ENCODE measurements around the gene LRP5. TPM values are rescaled to one million over a fixed set of nuclear protein-coding genes. Genes with fewer than 3 reads are reported as not detected.

LRP5 gene
- total RNA-seq, 1 experiment from 2014 or later: 48.8 TPM

DNA sequence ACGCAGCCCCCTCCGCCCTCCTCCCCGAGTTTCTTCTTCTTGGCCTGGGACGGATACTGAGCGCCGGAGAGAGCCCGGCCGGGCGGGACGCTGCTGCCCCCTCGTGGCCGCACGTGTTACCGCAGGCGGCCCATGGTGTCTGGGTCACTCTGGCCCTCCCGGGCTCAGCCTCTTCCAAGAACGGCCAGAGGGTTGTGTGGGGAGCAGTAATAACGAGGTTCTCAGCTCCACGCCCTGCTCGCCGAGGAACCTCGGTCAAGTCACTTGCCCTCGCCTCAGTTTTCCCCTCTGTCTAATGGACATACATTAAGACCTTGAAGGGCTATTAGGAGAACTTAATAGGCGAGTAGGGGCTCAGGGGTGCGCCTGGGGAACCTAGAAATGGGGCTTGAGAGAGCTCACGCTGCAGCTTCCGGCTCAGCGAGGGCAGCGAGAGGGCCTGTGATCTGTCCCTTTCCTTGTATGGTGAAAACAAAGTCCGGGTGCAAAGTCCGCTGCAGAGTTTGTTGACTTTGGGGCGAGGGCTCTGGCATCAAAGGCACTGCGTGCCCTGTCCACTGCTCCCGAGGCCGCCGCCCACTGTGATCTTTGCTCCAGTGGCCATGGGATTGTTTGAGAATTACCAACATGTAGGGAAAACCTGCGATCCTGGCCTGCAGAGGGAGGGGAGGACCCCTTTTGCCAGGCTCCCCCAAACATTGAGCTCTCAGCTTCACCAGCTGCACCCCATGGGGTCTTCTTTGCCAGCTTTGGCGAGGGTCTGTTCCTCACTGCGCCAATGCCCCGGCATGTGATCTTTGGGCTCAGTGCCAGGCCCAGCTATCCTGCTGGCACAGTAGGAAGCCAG lies 14.4 kb upstream of the LRP5 start:
- peaks cover 2% of the 10 kb centered on the region; the same call in 1 of the 2 replicates for H3K27me3 Mint-ChIP-seq (ENCODE audit: low read depth)
- CTCF ChIA-PET: interaction anchor here (0.6 to 6.1 kb wide), 50 partner anchors 8 to 286 kb away, joined by 3 to 111 read pairs (median 4); partner anchors contain the start of genes C11orf24 and PPP6R3
- peak; percentile 98 for ATAC-seq
- TF ChIP-seq ZNF416 (CRISPR knock-in tag; IDR thresholded peaks at IDR 0.05) (no peak), GABPB1 (CRISPR knock-in tag; IDR thresholded peaks at IDR 0.05) (peak; percentile 62), NR1H2 (CRISPR knock-in tag; IDR thresholded peaks at IDR 0.05) (no peak)
- TF ChIP-seq, protein P1, sequence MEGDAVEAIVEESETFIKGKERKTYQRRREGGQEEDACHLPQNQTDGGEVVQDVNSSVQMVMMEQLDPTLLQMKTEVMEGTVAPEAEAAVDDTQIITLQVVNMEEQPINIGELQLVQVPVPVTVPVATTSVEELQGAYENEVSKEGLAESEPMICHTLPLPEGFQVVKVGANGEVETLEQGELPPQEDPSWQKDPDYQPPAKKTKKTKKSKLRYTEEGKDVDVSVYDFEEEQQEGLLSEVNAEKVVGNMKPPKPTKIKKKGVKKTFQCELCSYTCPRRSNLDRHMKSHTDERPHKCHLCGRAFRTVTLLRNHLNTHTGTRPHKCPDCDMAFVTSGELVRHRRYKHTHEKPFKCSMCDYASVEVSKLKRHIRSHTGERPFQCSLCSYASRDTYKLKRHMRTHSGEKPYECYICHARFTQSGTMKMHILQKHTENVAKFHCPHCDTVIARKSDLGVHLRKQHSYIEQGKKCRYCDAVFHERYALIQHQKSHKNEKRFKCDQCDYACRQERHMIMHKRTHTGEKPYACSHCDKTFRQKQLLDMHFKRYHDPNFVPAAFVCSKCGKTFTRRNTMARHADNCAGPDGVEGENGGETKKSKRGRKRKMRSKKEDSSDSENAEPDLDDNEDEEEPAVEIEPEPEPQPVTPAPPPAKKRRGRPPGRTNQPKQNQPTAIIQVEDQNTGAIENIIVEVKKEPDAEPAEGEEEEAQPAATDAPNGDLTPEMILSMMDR (IDR thresholded peaks at IDR 0.05): peak; percentile 98
- TF ChIP-seq, protein P2, sequence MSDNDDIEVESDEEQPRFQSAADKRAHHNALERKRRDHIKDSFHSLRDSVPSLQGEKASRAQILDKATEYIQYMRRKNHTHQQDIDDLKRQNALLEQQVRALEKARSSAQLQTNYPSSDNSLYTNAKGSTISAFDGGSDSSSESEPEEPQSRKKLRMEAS (CRISPR knock-in tag; IDR thresholded peaks at IDR 0.05): peak; percentile 61; the same call in 1 of the 2 replicates
- TF ChIP-seq, protein P3, sequence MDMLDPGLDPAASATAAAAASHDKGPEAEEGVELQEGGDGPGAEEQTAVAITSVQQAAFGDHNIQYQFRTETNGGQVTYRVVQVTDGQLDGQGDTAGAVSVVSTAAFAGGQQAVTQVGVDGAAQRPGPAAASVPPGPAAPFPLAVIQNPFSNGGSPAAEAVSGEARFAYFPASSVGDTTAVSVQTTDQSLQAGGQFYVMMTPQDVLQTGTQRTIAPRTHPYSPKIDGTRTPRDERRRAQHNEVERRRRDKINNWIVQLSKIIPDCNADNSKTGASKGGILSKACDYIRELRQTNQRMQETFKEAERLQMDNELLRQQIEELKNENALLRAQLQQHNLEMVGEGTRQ (CRISPR knock-in tag; IDR thresholded peaks at IDR 0.05): peak; percentile 30; the same call in 1 of the 2 replicates
- DNase-seq (ENCODE audit: low spot score): peak; percentile 87
- POLR2A ChIA-PET: interaction anchor here (0.6 to 1.2 kb wide), 2 partner anchors 40 to 170 kb away, joined by 3 read pairs; no protein-coding TSS in a partner anchor
- no peak overlapping the region for H3K27ac Mint-ChIP-seq
- H3K9me3 Mint-ChIP-seq: peaks cover under 1% of the 10 kb centered on the region
- H3K4me3 Mint-ChIP-seq: no peak overlapping the region
- peaks cover under 1% of the 10 kb centered on the region for H3K36me3 Mint-ChIP-seq
- H3K4me1 Mint-ChIP-seq: no peaks in the 10 kb centered on the region

DNA sequence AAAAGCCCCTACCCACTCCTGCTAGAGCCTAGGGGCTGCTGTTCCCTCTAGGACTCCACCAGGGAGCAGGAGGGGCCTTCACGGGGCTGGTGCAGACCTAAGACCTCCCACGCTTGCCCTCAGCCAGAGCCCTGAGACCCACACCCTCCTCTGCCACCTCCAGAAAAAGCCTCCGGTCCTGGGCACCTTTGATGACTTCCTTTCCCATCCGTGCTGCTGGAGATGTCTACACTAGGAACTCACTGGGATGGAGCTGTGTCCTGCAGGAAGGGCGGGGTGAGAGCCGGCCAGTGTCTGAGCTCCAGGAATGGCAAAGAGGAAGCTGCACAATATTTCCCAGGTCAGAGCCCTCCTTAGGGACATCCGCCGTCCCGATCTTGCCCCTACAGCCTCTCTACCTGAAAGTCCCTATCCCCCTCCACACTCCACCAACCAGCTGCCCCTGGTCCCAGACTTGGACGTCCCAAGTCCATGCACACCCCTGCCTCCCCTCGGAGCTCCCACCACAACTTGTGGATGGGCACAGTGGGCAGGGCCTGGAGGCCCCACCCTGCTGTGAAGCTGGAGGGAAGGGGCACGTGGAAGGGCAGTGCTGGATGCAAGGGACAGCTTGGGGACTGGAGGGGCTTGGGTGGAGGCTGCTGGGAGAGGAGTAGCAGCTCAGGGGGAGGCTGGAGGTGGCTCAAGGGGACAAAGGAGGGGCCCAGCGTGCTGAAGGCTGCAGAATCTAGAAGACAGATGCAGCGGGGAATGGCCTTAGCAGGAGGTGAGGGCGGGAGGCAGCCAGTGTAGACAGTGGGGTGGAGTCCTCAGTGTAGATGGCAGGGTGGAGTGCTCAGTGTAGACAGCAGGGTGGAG lies 13.5 kb upstream of the LRP5 start:
- H3K27ac Mint-ChIP-seq: no peak overlapping the region
- peaks cover 9% of the 10 kb centered on the region for H3K36me3 Mint-ChIP-seq
- H3K9me3 Mint-ChIP-seq: peaks cover 9% of the 10 kb centered on the region
- DNase-seq (ENCODE audit: low spot score): no peak
- ChIA-PET CTCF (interaction anchor here (0.6 to 6.1 kb wide), 39 partner anchors 8 to 161 kb away, joined by 3 to 111 read pairs (median 5); partner anchors contain the start of genes C11orf24 and PPP6R3), POLR2A (interaction anchor here (0.6 to 1.2 kb wide), 3 partner anchors 25 to 41 kb away, joined by 3 to 5 read pairs (median 3); no protein-coding TSS in a partner anchor)
- H3K27me3 Mint-ChIP-seq (ENCODE audit: low read depth): peaks cover 2% of the 10 kb centered on the region
- no peak for ATAC-seq
- H3K4me1 Mint-ChIP-seq: no peaks in the 10 kb centered on the region
- H3K4me3 Mint-ChIP-seq: no peak overlapping the region
- TF ChIP-seq SMAD4 (CRISPR knock-in tag; IDR thresholded peaks at IDR 0.05): no peak
- TF ChIP-seq, protein P4, sequence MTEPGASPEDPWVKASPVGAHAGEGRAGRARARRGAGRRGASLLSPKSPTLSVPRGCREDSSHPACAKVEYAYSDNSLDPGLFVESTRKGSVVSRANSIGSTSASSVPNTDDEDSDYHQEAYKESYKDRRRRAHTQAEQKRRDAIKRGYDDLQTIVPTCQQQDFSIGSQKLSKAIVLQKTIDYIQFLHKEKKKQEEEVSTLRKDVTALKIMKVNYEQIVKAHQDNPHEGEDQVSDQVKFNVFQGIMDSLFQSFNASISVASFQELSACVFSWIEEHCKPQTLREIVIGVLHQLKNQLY (CRISPR knock-in tag; IDR thresholded peaks at IDR 0.05): no peak
- no peak for TF ChIP-seq KAT7 (CRISPR knock-in tag; IDR thresholded peaks at IDR 0.05; ENCODE audit: borderline replicate concordance)
- TF ChIP-seq OVOL2 (CRISPR knock-in tag; IDR thresholded peaks at IDR 0.05; ENCODE audit: borderline replicate concordance): no peak
- TF ChIP-seq PRRX2 (CRISPR knock-in tag; IDR thresholded peaks at IDR 0.05): no peak
- TF ChIP-seq, protein P5, sequence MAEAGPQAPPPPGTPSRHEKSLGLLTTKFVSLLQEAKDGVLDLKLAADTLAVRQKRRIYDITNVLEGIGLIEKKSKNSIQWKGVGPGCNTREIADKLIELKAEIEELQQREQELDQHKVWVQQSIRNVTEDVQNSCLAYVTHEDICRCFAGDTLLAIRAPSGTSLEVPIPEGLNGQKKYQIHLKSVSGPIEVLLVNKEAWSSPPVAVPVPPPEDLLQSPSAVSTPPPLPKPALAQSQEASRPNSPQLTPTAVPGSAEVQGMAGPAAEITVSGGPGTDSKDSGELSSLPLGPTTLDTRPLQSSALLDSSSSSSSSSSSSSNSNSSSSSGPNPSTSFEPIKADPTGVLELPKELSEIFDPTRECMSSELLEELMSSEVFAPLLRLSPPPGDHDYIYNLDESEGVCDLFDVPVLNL (CRISPR knock-in tag; IDR thresholded peaks at IDR 0.05; ENCODE audit: borderline replicate concordance, low read depth): no peak
- no peak for TF ChIP-seq CBFB (CRISPR knock-in tag; IDR thresholded peaks at IDR 0.05; ENCODE audit: low read depth)
- TF ChIP-seq, protein P6, sequence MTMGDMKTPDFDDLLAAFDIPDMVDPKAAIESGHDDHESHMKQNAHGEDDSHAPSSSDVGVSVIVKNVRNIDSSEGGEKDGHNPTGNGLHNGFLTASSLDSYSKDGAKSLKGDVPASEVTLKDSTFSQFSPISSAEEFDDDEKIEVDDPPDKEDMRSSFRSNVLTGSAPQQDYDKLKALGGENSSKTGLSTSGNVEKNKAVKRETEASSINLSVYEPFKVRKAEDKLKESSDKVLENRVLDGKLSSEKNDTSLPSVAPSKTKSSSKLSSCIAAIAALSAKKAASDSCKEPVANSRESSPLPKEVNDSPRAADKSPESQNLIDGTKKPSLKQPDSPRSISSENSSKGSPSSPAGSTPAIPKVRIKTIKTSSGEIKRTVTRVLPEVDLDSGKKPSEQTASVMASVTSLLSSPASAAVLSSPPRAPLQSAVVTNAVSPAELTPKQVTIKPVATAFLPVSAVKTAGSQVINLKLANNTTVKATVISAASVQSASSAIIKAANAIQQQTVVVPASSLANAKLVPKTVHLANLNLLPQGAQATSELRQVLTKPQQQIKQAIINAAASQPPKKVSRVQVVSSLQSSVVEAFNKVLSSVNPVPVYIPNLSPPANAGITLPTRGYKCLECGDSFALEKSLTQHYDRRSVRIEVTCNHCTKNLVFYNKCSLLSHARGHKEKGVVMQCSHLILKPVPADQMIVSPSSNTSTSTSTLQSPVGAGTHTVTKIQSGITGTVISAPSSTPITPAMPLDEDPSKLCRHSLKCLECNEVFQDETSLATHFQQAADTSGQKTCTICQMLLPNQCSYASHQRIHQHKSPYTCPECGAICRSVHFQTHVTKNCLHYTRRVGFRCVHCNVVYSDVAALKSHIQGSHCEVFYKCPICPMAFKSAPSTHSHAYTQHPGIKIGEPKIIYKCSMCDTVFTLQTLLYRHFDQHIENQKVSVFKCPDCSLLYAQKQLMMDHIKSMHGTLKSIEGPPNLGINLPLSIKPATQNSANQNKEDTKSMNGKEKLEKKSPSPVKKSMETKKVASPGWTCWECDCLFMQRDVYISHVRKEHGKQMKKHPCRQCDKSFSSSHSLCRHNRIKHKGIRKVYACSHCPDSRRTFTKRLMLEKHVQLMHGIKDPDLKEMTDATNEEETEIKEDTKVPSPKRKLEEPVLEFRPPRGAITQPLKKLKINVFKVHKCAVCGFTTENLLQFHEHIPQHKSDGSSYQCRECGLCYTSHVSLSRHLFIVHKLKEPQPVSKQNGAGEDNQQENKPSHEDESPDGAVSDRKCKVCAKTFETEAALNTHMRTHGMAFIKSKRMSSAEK (CRISPR knock-in tag; IDR thresholded peaks at IDR 0.05; ENCODE audit: borderline replicate concordance): no peak
- TF ChIP-seq, protein P7, sequence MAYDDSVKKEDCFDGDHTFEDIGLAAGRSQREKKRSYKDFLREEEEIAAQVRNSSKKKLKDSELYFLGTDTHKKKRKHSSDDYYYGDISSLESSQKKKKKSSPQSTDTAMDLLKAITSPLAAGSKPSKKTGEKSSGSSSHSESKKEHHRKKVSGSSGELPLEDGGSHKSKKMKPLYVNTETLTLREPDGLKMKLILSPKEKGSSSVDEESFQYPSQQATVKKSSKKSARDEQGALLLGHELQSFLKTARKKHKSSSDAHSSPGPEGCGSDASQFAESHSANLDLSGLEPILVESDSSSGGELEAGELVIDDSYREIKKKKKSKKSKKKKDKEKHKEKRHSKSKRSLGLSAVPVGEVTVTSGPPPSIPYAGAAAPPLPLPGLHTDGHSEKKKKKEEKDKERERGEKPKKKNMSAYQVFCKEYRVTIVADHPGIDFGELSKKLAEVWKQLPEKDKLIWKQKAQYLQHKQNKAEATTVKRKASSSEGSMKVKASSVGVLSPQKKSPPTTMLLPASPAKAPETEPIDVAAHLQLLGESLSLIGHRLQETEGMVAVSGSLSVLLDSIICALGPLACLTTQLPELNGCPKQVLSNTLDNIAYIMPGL (CRISPR knock-in tag; IDR thresholded peaks at IDR 0.05): no peak
- TF ChIP-seq, protein P8, sequence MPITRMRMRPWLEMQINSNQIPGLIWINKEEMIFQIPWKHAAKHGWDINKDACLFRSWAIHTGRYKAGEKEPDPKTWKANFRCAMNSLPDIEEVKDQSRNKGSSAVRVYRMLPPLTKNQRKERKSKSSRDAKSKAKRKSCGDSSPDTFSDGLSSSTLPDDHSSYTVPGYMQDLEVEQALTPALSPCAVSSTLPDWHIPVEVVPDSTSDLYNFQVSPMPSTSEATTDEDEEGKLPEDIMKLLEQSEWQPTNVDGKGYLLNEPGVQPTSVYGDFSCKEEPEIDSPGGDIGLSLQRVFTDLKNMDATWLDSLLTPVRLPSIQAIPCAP (CRISPR knock-in tag; IDR thresholded peaks at IDR 0.05): no peak
- TF ChIP-seq FOXK1 (CRISPR knock-in tag; IDR thresholded peaks at IDR 0.05): no peak

Data from WTC11 (cell line).